SKM-1 treated with dmso at 0.1 percent for 144 hours (cell line): Measurements from ENCODE around the gene ESR1.
A peak's percentile ranks its signal among the peaks of the same experiment; 100 is the strongest.
"Not testable (repeated sequence)": the region's sequence is repeated elsewhere in the genome, so short reads cannot be mapped to it uniquely, and the experiment has no call there.

ENCODE experiments used
- DNase-seq: peaks from one replicate; lab custom pipeline; 2025; ENCODE audit not compliant: unreplicated experiment; lab: John Stamatoyannopoulos, UW

The ESR1 gene

GRCh38 chr6:152123076-152123475, 315.6 kb downstream of the ESR1 start:
- DNase-seq, result no peak

- DNase-seq, result peak; percentile 35
Measured at GRCh38 chr6:152124429-152125074, 317.1 kb downstream of the ESR1 start.

GRCh38 chr6:152127432-152128165, 320.1 kb downstream of the ESR1 start:
- no peak for DNase-seq

GRCh38 chr6:152129691-152130151, 322.2 kb downstream of the ESR1 start:
- no peak for DNase-seq

GRCh38 chr6:152130441-152130840, 323.0 kb downstream of the ESR1 start:
- no peak for DNase-seq

- no peak for DNase-seq
Measured at GRCh38 chr6:152135755-152136448, 328.4 kb downstream of the ESR1 start.

- DNase-seq, result no peak
Measured at GRCh38 chr6:152136449-152136825, 329.0 kb downstream of the ESR1 start.

GRCh38 chr6:152138344-152138743, 330.9 kb downstream of the ESR1 start:
- DNase-seq, result not testable (repeated sequence)

GRCh38 chr6:152142105-152142504, 334.6 kb downstream of the ESR1 start:
- DNase-seq, result no peak

- no peak for DNase-seq
Measured at GRCh38 chr6:152143359-152143758, 335.9 kb downstream of the ESR1 start.

GRCh38 chr6:152146385-152146784, 338.9 kb downstream of the ESR1 start:
- no peak for DNase-seq

GRCh38 chr6:152147269-152147668, 339.8 kb downstream of the ESR1 start:
- no peak for DNase-seq

- DNase-seq, result no peak
Measured at GRCh38 chr6:152148412-152148811, 340.9 kb downstream of the ESR1 start.

- no peak for DNase-seq
Measured at GRCh38 chr6:152150196-152150595, 342.7 kb downstream of the ESR1 start.

GRCh38 chr6:152151920-152152319, 344.4 kb downstream of the ESR1 start:
- no peak for DNase-seq

GRCh38 chr6:152154559-152155356, 347.3 kb downstream of the ESR1 start:
- no peak for DNase-seq

- DNase-seq, result no peak
Measured at GRCh38 chr6:152155792-152156191, 348.3 kb downstream of the ESR1 start.

GRCh38 chr6:152160346-152160745, 352.9 kb downstream of the ESR1 start:
- no peak for DNase-seq

- DNase-seq, result no peak
Measured at GRCh38 chr6:152161501-152161900, 354.0 kb downstream of the ESR1 start.

- no peak for DNase-seq
Measured at GRCh38 chr6:152164957-152165356, 357.5 kb downstream of the ESR1 start.

- DNase-seq, result no peak
Measured at GRCh38 chr6:152166497-152166896, 359.0 kb downstream of the ESR1 start.
